Dermis lymphatic vessel endothelial cell (primary cell): ENCODE measurements around the gene ADAD2. TPM values are rescaled to one million over a fixed set of nuclear protein-coding genes. Genes with fewer than 3 reads are reported as not detected.

Experiments
- total RNA-seq: library from RNA; depleted of rRNA; stranded (reverse); fragments of >200 nt; gene quantifications from 2 replicates; pipeline ENCODE4 v1.2.1, GENCODE V29; 2014

Gene ADAD2
- not detected in 2 replicates for total RNA-seq

GRCh38 chr16:84190731-84191388 lies at the start of gene ADAD2:
TSS of gene ADAD2 (plus strand) at chr16:84191157. CDS start at chr16:84191231, 74 bp downstream.

GRCh38 chr16:84144859-84145639 lies 45.9 kb upstream of the ADAD2 start, which contains the start of the genes DNAAF1 and HSDL1:
TSS of gene DNAAF1 (plus strand) at chr16:84145308. CDS start at chr16:84145441, 133 bp downstream.
TSS of gene HSDL1 (minus strand) at chr16:84145177. CDS start at chr16:84131321, 13,856 bp downstream.

GRCh38 chr16:84186685-84187437 lies 4.1 kb upstream of the ADAD2 start, which contains the start of gene TAF1C:
TSS of gene TAF1C (minus strand) at chr16:84187057. CDS start at chr16:84184988, 2,069 bp downstream.

GRCh38 chr16:84239909-84240308 lies 49.0 kb downstream of the ADAD2 start, which contains the start of gene KCNG4:
TSS of gene KCNG4 (minus strand) at chr16:84240012. CDS start at chr16:84237485, 2,527 bp downstream.

Other genes with a start within 250 kb of the ADAD2 start
- gene OSGIN1, start 237.9 kb upstream of the ADAD2 start, total RNA-seq: 0.69 and 1.2 TPM in 2 replicates
- gene NECAB2, start 222.9 kb upstream of the ADAD2 start, total RNA-seq: not detected in 2 replicates
- not detected in 2 replicates for gene SLC38A8, start 148.4 kb upstream of the ADAD2 start, total RNA-seq
- 94.1 and 101 TPM in 2 replicates for gene MBTPS1, start 74.2 kb upstream of the ADAD2 start, total RNA-seq
- 33.0 and 35.3 TPM in 2 replicates for gene HSDL1, start 46.0 kb upstream of the ADAD2 start, total RNA-seq
- 0.09 TPM in 1 of 2 replicates, not detected in the other for gene DNAAF1, start 45.8 kb upstream of the ADAD2 start, total RNA-seq
- gene TAF1C, start 4.1 kb upstream of the ADAD2 start, total RNA-seq: 9.2 and 10.7 TPM in 2 replicates
- gene KCNG4, start 48.9 kb downstream of the ADAD2 start, total RNA-seq: not detected in 2 replicates
- not detected in 2 replicates for gene WFDC1, start 103.7 kb downstream of the ADAD2 start, total RNA-seq
- gene ATP2C2, start 177.4 kb downstream of the ADAD2 start, total RNA-seq: not detected in 2 replicates